Esophagus squamous epithelium (tissue), 5 donors: ENCODE measurements around the gene WFDC12. TPM values are rescaled to one million over a fixed set of nuclear protein-coding genes. Genes with fewer than 3 reads are reported as not detected.

Experiments
- DNase-seq: peaks from one replicate; lab custom pipeline; 2025; lab: John Stamatoyannopoulos, UW
- H3K27ac ChIP-seq, 4 donors: fragments of 200-600 bp; sonication (generic); one replicate each; pipeline ENCODE4 v1.5.1; 2016 to 2019; ENCODE audit warnings: mild to moderate bottlenecking in 1 of 4
- H3K27me3 ChIP-seq, 4 donors: fragments of 200-600 bp; sonication (generic); 1 replicate in 3 of 4; 2 replicates in 1 of 4; pipeline versions ENCODE4 v1.5.1 to v1.6.0; 2017 to 2021; ENCODE audit warnings: antibody characterized with exemption in 1 of 4
- H3K36me3 ChIP-seq, 3 donors: fragments of 200-600 bp; sonication (generic); one replicate each; pipeline ENCODE4 v1.5.1; 2016 to 2019
- H3K4me1 ChIP-seq, 3 donors: fragments of 200-600 bp; sonication (generic); one replicate each; pipeline ENCODE4 v1.5.1; 2017 to 2019
- H3K4me3 ChIP-seq, 4 donors: fragments of 200-600 bp; sonication (generic); 1 replicate in 3 of 4; 2 replicates in 1 of 4; pipeline ENCODE4 v1.5.1; 2016 to 2019; ENCODE audit warnings: mild to moderate bottlenecking in 2 of 4, moderate library complexity in 1 of 4
- H3K9me3 ChIP-seq, 3 donors: fragments of 200-600 bp; sonication (generic); one replicate each; pipeline ENCODE4 v1.5.1; 2016 to 2019
- CTCF ChIP-seq, 6 experiments: fragments of 450-650 bp in 4 of 6; fragments of 200-600 bp in 2 of 6; sonication (generic) in 2 of 6; IDR thresholded peaks; one replicate each; pipeline ENCODE4 v1.5.1; 2016 to 2019; ENCODE audit warnings: antibody characterized with exemption in 6 of 6, mild to moderate bottlenecking in 4 of 6, moderate library complexity in 4 of 6
- POLR2A ChIP-seq, 4 donors: fragments of 450-650 bp; IDR thresholded peaks; one replicate each; pipeline ENCODE4 v1.6.1; 2017; ENCODE audit warnings: antibody characterized with exemption in 4 of 4, mild to moderate bottlenecking in 4 of 4, moderate library complexity in 3 of 4
- WGBS, 2 donors: methylation state at CpG; one replicate each; pipeline ENCODE4 v1.1.5; 2018; 5-methylcytosine and 5-hydroxymethylcytosine counted together
- intact Hi-C: fragments of 100-400 bp; cut with DNase I; formaldehyde crosslinking; loops from one replicate; pipeline ENCODE4 v1.15.0; 2022
- total RNA-seq, 4 donors: library from RNA; depleted of rRNA; stranded (reverse); fragments of >200 nt; gene quantifications; one replicate each; pipeline ENCODE4 v1.1.0, GENCODE V29; 2016
- donor health status: DM: yes; HTN: yes; CAD: no.

WFDC12 gene
- total RNA-seq, 4 donors from 2014 or later, result 0.44 to 2.6 (median 0.64) TPM; not detected in 1

DNA sequence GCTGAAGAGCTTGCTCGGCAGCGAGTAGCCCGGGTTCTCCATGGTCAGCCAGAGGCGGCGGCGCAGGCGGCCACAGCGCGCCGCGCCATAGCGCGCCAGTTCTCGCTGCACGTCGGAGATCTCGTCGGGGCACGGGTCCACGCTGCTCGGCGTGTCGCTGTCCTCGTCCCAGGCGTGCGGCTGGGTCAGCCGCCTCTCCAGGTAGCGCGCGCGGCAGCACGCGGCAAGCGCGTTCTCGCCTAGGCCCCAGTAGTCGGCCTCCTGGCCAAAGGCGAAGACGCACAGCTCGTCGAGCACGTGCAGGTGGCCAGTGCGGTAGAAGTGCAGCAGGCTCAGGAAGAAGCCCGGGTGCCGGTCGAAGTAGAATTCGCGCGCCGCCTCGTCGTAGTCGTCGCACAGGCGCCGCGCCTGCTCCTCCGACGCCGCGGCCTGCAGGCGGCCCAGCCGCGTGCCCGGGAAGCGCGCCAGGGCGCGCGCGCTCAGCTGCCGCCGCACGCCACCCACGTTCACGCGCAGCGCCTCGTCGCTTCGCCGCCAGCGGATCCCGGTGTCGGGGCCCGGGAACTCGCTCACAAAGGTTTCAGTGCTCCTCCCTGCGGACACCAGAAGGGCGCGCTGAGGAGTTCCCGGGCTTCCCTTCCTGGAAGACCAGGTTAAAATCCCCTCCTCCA lies 26.0 kb downstream of the WFDC12 start:
- DNase-seq, result no peak
- Histone ChIP-seq H3K27me3 (peaks cover 0 to 70% (median 8%) of the 10 kb centered on the region in 4 donors), H3K27ac (no peak overlapping the region), H3K9me3 (no peaks in the 10 kb centered on the region), H3K36me3 (no peaks in the 10 kb centered on the region), H3K4me3 (peak overlapping the region in 2 of 4 donors; percentile 30 to 49), H3K4me1 (peaks cover 3 to 27% (median 15%) of the 10 kb centered on the region in 3 donors)
- WGBS, 2 donors, result 33 to 40% methylated on average over 4 to 6 of the region's 91 CpGs
- intact Hi-C loops, result loop anchor here (10.0 kb wide), 1 partner anchor 53 kb away; no protein-coding TSS in a partner anchor
- TF ChIP-seq CTCF (IDR thresholded peaks at IDR 0.05) (no peak), POLR2A (IDR thresholded peaks at IDR 0.05) (no peak)

- no peak for DNase-seq
- Histone ChIP-seq H3K4me3 (peak overlapping the region in 2 of 4 donors; percentile 30 to 49), H3K27ac (no peak overlapping the region), H3K36me3 (no peaks in the 10 kb centered on the region), H3K9me3 (no peaks in the 10 kb centered on the region), H3K4me1 (peaks cover 3 to 27% (median 15%) of the 10 kb centered on the region in 3 donors), H3K27me3 (peaks cover 0 to 64% (median 8%) of the 10 kb centered on the region in 4 donors)
- 55 to 77% methylated on average over 3 to 25 of the region's 56 CpGs for WGBS, 2 donors
- TF ChIP-seq POLR2A (IDR thresholded peaks at IDR 0.05) (no peak), CTCF (IDR thresholded peaks at IDR 0.05) (peak in 3 of 6 experiments; percentile 18 to 42 (median 27))
- intact Hi-C loops, result loop anchor here (10.0 kb wide), 1 partner anchor 53 kb away; no protein-coding TSS in a partner anchor
Observed at GRCh38 chr20:45097485-45098102, 26.7 kb downstream of the WFDC12 start.

DNA sequence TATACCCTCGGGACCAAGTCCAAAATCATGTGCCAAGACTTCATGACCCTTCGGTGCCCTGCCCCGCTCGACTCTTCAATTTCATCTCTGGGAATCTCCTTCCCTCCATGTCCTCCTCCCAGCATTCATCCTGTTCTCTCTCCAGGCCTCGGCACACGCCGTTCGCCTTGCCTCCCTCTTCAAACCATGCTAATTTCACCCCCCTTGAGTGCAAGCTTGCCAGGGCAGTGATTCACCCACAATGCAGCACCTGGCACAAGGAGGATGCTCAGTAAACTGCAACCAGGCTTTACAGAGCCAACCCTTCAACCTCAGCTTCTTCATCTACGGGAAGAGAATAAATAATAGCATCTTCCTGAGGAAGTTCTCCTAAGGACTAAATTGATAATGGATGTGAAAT lies 27.5 kb downstream of the WFDC12 start:
- H3K9me3 ChIP-seq, result no peaks in the 10 kb centered on the region
- TF ChIP-seq CTCF (IDR thresholded peaks at IDR 0.05) (no peak), POLR2A (IDR thresholded peaks at IDR 0.05) (no peak)
- no peak overlapping the region for H3K27ac ChIP-seq
- 40 to 50% methylated on average over 8 to 9 of the region's 9 CpGs for WGBS, 2 donors
- DNase-seq, result no peak
- peaks cover 0 to 60% (median 8%) of the 10 kb centered on the region in 4 donors for H3K27me3 ChIP-seq
- no peak overlapping the region for H3K4me3 ChIP-seq
- peaks cover 3 to 27% (median 15%) of the 10 kb centered on the region in 3 donors for H3K4me1 ChIP-seq
- intact Hi-C loops, result loop anchor here (10.0 kb wide), 1 partner anchor 52 kb away; no protein-coding TSS in a partner anchor
- no peaks in the 10 kb centered on the region for H3K36me3 ChIP-seq

DNA sequence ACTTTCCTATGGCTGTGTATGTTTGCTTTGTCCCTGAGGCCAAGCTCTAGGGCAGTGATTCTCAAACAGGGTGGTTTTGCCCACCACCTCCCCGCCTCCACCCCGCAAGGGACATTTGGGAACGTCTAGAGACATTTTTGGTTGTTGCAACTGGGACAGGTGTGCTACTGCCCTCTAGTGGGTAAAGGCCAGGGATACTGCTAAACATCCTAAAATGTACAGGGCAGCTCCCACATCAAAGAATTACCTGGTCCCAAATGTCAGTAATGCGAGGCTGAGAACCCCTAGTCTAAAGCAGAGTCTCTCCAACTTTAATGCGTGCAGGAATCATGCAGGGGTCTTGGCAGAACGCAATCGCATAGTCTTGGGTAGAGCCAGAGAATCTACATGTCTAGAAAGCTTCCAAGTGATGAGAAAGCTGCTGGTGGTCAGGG lies 28.4 kb downstream of the WFDC12 start:
- intact Hi-C loops, result loop anchor here (10.0 kb wide), 1 partner anchor 51 kb away; no protein-coding TSS in a partner anchor
- H3K36me3 ChIP-seq, result no peaks in the 10 kb centered on the region
- TF ChIP-seq CTCF (IDR thresholded peaks at IDR 0.05) (peak; percentile 35 to 75 (median 63)), POLR2A (IDR thresholded peaks at IDR 0.05) (no peak)
- DNase-seq, result no peak
- peaks cover 3 to 18% (median 13%) of the 10 kb centered on the region in 3 donors for H3K4me1 ChIP-seq
- no peaks in the 10 kb centered on the region for H3K9me3 ChIP-seq
- 8 to 11% methylated on average over 6 to 7 of the region's 7 CpGs for WGBS, 2 donors
- no peak overlapping the region for H3K27ac ChIP-seq
- H3K4me3 ChIP-seq, result no peak overlapping the region
- peaks cover 0 to 50% (median 8%) of the 10 kb centered on the region in 4 donors for H3K27me3 ChIP-seq
